AG09319 (cell line): ENCODE measurements around the gene TMCO1.
"Not testable (repeated sequence)": the region's sequence is repeated elsewhere in the genome, so short reads cannot be mapped to it uniquely, and the experiment has no call there.

Experiments used
- DNase-seq: peaks from one replicate; pipeline ENCODE4 v3.0.0-alpha.2; 2010; ENCODE audit warnings: low read depth; ENCODE audit errors: extremely low read depth
- CTCF ChIP-seq: IDR thresholded peaks from 2 replicates; pipeline ENCODE4 v1.5.1; 2011; ENCODE audit warnings: low read depth, mild to moderate bottlenecking, inconsistent platforms, low read length, moderate library complexity

TMCO1 gene

DNA sequence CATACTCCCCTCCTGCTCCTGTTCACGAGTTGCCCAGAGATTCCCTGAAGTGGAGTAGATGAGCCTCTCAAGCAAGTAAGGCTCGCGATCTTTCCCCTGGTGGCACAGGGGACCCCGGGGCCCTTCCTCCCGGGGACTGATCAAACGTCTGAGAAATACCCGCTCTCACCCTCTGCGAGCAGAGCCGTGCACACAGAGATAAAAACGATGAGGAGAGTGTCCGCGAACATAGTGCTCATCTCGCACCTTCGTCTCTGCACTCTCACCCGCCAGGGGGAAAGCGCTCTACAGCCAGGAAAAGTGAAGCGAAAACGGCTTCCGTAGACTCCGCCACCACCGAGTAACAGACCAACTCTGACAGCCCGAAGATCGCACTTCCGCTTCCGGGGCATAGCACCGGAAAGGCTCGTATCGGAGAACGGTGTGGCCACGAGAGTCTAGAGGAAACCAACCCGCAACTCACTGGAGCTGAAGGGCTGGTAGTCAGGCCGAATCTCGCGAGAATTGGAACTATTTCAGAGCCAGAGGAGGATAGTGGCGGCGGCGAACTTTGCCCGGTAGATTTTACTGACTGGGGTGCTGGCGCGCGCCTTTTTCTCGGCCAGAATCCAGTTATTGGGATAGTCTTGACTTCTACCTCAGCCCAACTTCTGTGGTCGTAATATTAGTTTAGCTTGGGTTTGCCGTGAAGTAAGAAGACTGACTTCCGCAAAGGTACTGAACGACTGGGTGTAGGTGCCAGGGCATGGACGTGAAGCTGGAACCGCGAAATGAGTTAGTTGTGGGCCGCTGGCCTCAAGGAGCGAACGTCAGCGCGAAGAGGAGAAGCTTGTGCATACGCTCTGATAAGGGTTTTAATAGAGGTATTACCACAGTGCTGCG is at the start of gene TMCO1:
TSS of gene TMCO1 (minus strand) at position 356 of the 882 bp plus-strand sequence. CDS start at position 239, 117 bp downstream.
- peak; percentile 96 for DNase-seq
- TF ChIP-seq CTCF = peak; percentile 13

- DNase-seq = no peak
- TF ChIP-seq CTCF = no peak
These were observed 48.3 kb upstream of the TMCO1 start for GRCh38 chr1:165816826-165817497.

DNA sequence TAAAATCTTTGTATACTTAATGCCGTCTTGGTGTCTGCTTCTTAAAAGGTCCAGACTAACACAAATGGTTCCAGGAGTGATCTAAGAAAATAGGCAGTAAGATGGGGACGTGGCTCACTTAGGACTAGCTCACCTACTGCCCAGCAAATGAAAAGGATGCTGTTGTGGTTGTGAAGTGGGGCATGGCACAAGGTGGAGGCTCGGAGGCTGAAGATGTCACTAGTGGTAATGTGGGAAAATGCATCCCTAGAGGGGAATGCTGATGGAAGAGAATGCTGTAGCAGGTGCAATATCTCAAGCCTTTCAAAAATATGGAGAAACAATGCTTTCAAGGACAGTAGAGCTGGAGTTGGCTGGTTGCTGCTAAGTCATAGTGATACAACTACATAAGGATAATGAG is 47.5 kb upstream of the TMCO1 start:
- TF ChIP-seq CTCF = no peak
- no peak for DNase-seq

GRCh38 chr1:165815725-165816124 is 47.1 kb upstream of the TMCO1 start:
- DNase-seq = no peak
- TF ChIP-seq CTCF = no peak

GRCh38 chr1:165807613-165808012 is 38.9 kb upstream of the TMCO1 start:
- DNase-seq = no peak
- no peak for TF ChIP-seq CTCF

DNA sequence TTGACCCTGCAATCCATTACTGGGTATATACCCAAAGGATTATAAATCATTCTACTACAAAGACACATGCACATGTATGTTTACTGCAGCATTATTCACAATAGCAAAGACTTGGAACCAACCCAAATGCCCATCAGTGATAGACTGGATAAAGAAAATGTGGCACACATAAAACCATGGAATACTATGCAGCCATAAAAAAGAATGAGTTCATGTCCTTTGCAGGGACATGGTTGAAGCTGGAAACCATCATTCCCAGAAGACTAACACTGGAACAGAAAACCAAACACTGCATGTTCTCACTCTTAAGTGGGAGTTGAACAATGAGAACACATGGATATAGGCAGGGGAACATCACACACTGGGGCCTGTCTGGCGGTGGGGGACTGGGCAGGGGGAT is 35.8 kb upstream of the TMCO1 start:
- DNase-seq = not testable (repeated sequence)

GRCh38 chr1:165799387-165799786 is 30.7 kb upstream of the TMCO1 start:
- TF ChIP-seq CTCF = no peak
- DNase-seq = no peak
